IPS-15b (cell line): Measurements from ENCODE around the gene IL32.
"Not testable (repeated sequence)": the region's sequence is repeated elsewhere in the genome, so short reads cannot be mapped to it uniquely, and the experiment has no call there.

Experiments
- H3K27me3 ChIP-seq: one replicate; pipeline ENCODE4 v1.6.1; 2013; ENCODE audit warnings: low read length; ENCODE audit not compliant: control insufficient read depth, insufficient read depth
- H3K36me3 ChIP-seq: one replicate; pipeline ENCODE4 v1.6.1; 2013; ENCODE audit warnings: low read length; ENCODE audit not compliant: control insufficient read depth, insufficient read depth
- H3K4me1 ChIP-seq: one replicate; pipeline ENCODE4 v1.6.1; 2013; ENCODE audit warnings: mild to moderate bottlenecking, low read length; ENCODE audit not compliant: control insufficient read depth, insufficient read depth
- H3K4me3 ChIP-seq: one replicate; pipeline ENCODE4 v1.5.1; 2013; ENCODE audit warnings: low read depth, low read length
- H3K9ac ChIP-seq: one replicate; pipeline ENCODE4 v1.6.1; 2013; ENCODE audit warnings: low read depth, mild to moderate bottlenecking, low read length
- H3K9me3 ChIP-seq: one replicate; pipeline ENCODE4 v1.6.1; 2013; ENCODE audit warnings: mild to moderate bottlenecking, low read length; ENCODE audit not compliant: control insufficient read depth, insufficient read depth

IL32 gene

DNA sequence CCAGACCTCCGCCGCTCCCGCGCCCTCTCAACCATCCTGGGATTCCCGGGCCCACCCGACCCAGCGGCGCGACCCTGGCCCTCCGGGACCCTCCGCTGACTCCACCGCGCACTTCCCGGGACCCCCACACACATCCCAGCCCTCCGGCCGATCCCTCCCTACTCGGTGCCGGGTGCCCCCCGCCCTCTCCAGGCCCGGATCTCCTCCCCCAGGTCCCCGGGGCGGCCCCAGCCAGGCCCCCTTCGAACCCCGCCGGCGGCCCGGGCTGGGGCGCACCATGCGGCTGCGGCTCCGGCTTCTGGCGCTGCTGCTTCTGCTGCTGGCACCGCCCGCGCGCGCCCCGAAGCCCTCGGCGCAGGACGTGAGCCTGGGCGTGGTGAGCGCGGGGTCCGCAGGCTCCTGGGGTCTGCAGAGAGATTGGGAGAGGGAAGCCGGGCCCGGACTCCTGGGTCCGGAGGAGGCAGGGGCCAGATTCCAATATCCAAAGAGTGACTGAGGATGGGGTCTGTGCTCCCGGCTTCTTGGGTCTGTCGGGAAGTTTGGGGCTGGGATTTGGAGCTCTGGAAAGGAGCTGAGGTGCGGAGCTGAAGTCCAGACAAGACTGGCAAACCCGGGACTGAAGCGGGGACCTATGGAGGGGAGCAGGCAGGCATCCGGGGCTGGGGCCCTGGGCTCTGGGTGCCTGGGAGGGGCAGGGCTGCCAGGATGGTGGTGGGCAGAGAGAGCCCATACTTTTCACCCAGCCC lies 18.6 kb upstream of the IL32 start:
- H3K9ac ChIP-seq = no peak overlapping the region
- H3K27me3 ChIP-seq = peaks cover 35% of the 10 kb centered on the region
- H3K9me3 ChIP-seq = no peaks in the 10 kb centered on the region
- no peaks in the 10 kb centered on the region for H3K4me1 ChIP-seq
- H3K36me3 ChIP-seq = peaks cover 2% of the 10 kb centered on the region
- H3K4me3 ChIP-seq = peak overlapping the region; percentile 72

DNA sequence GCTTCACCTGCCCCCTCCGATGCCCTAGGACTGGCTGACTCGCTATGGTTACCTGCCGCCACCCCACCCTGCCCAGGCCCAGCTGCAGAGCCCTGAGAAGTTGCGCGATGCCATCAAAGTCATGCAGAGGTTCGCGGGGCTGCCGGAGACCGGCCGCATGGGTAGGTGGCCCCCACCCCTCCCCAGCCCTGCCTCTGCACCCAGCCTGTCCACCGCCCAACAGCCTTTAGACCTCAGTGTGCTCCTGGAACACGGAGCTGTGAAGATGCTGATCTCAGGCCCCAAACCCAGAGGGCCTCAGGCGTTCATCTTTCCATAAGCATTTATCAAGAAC lies 18.1 kb upstream of the IL32 start:
- H3K27me3 ChIP-seq = peaks cover 35% of the 10 kb centered on the region
- H3K36me3 ChIP-seq = peaks cover 2% of the 10 kb centered on the region
- no peaks in the 10 kb centered on the region for H3K4me1 ChIP-seq
- H3K4me3 ChIP-seq = peak overlapping the region; percentile 72
- H3K9me3 ChIP-seq = no peaks in the 10 kb centered on the region
- no peak overlapping the region for H3K9ac ChIP-seq

DNA sequence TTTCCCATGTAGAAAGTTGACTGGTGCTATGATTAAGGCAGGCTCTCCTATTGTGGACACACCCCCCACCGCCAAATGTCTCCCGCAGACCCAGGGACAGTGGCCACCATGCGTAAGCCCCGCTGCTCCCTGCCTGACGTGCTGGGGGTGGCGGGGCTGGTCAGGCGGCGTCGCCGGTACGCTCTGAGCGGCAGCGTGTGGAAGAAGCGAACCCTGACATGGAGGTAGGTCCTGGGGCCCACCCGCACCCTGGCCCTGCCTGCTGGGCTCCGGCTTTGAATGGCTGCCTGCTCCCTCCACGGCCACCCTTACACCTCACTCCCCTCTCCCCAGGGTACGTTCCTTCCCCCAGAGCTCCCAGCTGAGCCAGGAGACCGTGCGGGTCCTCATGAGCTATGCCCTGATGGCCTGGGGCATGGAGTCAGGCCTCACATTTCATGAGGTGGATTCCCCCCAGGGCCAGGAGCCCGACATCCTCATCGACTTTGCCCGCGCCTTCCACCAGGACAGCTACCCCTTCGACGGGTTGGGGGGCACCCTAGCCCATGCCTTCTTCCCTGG lies 15.4 kb upstream of the IL32 start:
- Histone ChIP-seq H3K4me3 (no peak overlapping the region), H3K36me3 (peaks cover 2% of the 10 kb centered on the region), H3K4me1 (no peaks in the 10 kb centered on the region), H3K9ac (no peak overlapping the region), H3K9me3 (no peaks in the 10 kb centered on the region), H3K27me3 (peaks cover 22% of the 10 kb centered on the region)

DNA sequence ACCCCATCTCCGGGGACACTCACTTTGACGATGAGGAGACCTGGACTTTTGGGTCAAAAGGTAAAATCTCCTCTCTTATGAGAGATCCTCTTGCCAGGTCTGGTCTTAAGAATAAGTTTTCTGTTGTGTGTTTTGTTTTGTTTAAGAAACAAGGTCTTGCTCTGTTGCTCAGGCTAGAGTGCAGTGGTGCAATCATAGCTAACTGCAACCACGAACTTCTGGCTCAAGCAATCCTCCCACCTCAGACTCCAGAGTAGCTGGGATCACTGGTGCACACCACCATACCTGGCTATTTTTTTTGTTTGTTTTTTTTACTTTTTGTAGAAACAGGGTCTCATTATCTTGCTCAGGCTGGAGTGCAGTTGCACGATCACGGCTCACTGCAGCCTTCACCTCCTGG lies 15.0 kb upstream of the IL32 start:
- Histone ChIP-seq H3K36me3 (peaks cover 2% of the 10 kb centered on the region), H3K4me3 (no peak overlapping the region), H3K4me1 (no peaks in the 10 kb centered on the region), H3K27me3 (peaks cover 22% of the 10 kb centered on the region), H3K9ac (no peak overlapping the region), H3K9me3 (no peaks in the 10 kb centered on the region)

DNA sequence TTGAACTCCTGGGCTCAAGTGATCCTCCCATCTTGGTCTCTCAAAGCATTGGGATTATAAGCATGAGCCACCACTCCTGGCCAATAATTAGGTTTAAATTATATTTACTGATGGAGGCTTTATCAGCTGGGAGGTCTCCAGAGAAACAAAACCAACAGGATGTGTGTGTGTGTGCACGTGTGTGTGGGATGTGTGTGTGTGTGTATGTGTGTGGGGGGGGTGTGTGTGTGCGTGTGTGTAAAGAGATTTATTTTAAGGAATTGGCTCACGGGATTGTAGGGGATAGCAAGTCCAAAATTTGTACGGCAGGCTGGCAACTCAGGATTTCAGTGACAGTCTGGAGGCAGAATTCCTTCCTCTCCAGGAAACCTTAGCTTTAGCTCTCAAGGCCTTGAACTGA lies 14.4 kb upstream of the IL32 start:
- Histone ChIP-seq H3K27me3 (peaks cover 22% of the 10 kb centered on the region), H3K9ac (no peak overlapping the region), H3K4me3 (no peak overlapping the region), H3K9me3 (no peaks in the 10 kb centered on the region), H3K36me3 (peaks cover 2% of the 10 kb centered on the region), H3K4me1 (no peaks in the 10 kb centered on the region)

DNA sequence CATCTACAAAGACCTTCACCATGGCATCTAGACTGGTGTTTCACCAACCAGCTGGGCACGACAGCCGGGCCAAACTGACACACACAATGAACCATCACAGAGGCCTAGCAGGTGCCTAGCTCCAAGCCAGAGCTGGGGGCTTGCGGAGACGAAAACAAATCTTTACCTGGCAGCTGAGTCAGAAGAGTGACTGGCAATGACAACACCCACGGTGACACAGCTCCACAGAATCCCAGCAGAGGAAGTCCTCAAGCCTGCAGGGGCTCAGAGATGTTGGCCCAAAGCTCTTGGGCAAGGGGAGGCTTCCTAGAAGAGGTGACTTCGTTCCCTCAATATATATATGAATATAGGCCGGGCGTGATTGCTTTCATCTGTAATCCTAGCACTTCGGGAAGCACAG lies 13.9 kb upstream of the IL32 start:
- Histone ChIP-seq H3K27me3 (peaks cover 22% of the 10 kb centered on the region), H3K9ac (no peak overlapping the region), H3K36me3 (peaks cover 2% of the 10 kb centered on the region), H3K9me3 (no peaks in the 10 kb centered on the region), H3K4me3 (no peak overlapping the region), H3K4me1 (no peaks in the 10 kb centered on the region)

DNA sequence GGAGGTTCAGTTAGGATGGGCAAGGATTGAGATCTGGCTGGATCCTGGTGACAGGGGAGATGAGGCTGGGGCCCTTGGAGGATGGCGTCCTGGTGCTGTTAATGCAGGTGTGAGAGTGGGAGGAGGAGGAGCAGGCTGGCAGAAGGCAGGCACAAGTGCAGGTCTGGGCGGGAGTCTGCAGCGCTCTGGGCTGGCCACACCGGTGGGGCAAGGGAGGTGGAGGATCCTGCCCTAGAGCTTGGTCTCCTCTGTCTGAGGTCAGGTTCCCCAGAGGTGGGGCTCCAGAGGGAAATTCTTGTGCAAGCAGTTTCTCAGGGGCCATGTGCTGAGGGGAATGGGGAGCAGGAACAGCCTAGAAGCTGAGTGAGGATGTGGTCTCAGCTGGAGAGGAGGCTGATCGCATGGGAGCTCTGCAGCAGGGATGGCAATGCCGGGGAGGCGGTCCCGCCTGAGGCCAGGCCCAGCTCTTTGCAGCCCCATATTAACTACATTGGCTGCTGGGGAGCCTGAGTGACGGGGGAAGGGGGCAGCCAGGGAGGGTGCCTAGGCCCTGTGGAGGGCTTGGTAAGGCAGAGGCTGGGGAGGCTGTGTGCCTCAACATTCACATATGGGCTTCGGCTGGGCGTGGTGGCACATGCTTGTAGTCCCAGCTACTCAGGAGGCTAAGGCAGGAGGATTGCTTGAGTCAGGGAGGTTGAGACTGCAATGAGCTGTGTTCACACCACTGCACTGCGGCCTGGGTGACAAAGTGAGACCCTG lies 12.7 kb upstream of the IL32 start:
- not testable (repeated sequence) for H3K4me1 ChIP-seq, H3K9me3 ChIP-seq, H3K36me3 ChIP-seq, H3K9ac ChIP-seq, H3K4me3 ChIP-seq
- peaks cover 17% of the 10 kb centered on the region for H3K27me3 ChIP-seq

DNA sequence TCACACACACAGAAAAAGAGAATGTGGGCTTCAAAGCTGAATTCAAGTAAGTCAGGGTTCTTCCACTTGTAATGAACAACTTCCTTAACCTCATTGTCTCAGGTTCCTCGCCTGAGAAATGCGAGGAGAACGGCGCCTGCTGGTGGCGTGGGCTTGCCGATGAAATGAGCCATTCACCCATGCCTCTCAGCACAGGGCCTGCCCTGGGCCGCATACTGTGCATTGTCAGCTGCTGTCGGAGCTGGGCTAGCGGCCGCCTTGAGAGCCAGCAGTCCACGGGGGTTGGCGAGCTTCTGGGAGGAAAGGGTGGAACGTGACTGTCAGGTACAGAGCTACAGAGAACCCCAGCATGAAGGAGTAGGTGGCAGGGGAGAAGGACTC lies 12.1 kb upstream of the IL32 start:
- not testable (repeated sequence) for H3K9ac ChIP-seq, H3K36me3 ChIP-seq, H3K4me3 ChIP-seq, H3K9me3 ChIP-seq, H3K4me1 ChIP-seq
- H3K27me3 ChIP-seq = peaks cover 14% of the 10 kb centered on the region

DNA sequence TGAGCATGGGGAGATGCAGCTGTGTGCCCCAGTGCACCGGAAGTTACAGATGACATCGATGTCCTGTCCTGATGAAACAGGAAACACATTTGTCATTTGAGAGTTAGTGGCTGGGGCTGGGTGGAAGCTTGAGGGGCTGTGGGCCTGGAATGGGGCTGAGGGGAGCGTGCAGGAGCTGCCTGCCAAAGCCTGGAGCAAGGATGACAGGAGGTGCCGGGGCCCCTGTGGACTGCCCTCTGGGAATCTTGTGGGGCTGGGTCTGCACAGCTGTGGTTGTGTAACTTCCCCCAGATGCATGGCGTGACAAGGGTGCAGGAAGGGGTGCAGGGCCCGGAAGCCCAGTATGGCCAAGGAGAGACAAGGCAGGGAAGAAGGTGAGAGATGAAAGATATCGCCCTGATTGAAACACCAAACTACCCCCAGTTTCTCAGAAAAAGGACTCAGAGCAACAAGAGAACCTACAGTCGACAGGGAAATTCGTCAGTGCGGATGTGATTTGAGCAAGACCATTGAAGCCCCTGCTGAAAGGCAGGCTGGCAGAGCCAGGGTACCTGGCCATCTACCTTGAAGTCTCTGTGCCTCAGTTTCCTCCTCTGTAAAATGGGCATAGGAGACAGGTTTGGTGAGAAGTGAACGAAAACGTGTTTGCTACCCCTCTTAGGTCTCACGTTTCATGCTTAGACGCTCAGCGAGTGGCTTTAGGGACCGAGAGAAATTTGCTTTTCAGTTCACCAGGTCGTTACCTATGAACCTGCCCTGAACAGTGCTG lies 10.3 kb upstream of the IL32 start:
- Histone ChIP-seq H3K9ac (no peak overlapping the region), H3K36me3 (no peaks in the 10 kb centered on the region), H3K4me1 (no peaks in the 10 kb centered on the region), H3K9me3 (no peaks in the 10 kb centered on the region), H3K4me3 (no peak overlapping the region), H3K27me3 (peaks cover 11% of the 10 kb centered on the region)

DNA sequence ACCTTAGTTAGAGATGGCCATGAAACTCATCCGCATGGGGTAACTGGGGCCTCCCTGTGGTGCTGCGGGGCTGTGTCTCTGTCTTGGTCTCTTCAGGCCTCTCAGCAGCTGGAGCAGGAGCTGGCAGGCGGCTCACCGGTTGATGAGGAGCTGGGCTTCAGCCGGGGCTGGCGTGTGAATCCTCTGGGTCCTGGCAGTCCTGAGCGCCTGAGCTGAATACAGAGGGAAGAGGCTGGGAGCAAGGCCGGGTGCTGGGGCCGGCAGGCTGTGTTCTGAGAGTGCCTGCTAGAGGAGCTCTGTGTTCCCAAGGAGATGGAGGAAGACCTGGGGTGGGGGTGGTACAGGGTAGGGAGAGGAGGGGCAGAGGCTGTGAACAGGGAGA lies 9.7 kb upstream of the IL32 start:
- not testable (repeated sequence) for H3K36me3 ChIP-seq, H3K9me3 ChIP-seq, H3K4me1 ChIP-seq, H3K9ac ChIP-seq, H3K4me3 ChIP-seq
- H3K27me3 ChIP-seq = peaks cover 12% of the 10 kb centered on the region

DNA sequence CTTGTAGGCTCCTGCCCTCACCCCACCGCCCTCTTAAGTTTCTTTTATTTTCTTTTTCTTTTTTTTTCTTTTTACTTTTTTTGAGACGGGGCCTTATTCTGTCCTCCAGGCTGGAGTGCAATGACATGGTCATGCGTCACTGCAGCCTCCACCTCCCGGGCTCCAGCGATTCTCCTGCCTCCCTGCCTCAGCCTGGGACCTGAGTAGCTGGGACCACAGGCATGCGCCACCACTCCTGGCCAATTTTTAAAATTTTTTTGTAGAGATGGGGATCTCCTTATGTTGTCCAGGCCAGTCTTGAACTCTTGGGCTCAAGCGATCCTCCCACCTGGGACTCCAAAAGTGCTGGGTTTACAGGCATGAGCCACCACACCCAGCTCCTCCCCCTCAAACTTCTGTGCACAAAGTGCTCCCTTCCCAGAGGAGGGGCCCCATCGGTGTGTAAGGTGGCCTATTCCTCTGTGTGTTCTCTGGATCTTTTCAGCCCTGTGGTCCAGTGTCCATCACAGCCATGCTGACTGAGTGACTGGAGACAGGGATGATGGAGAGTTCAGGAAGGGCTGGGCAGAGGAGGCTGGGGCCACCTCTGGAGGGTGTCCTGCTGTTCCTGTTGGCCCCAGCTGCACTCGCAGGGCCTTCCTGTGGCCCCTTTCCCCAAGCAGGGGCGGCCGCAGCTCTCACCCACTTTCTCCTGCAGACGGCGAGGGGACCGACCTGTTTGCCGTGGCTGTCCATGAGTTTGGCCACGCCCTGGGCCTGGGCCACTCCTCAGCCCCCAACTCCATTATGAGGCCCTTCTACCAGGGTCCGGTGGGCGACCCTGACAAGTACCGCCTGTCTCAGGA lies 8.9 kb upstream of the IL32 start:
- H3K9ac ChIP-seq = no peak overlapping the region
- H3K4me3 ChIP-seq = no peak overlapping the region
- H3K36me3 ChIP-seq = no peaks in the 10 kb centered on the region
- H3K4me1 ChIP-seq = no peaks in the 10 kb centered on the region
- H3K27me3 ChIP-seq = peaks cover 12% of the 10 kb centered on the region
- no peaks in the 10 kb centered on the region for H3K9me3 ChIP-seq
